ENCODE results near the gene COBL. TPM values are rescaled to one million over a fixed set of nuclear protein-coding genes. Genes with fewer than 3 reads are reported as not detected.

Gene COBL
- total RNA-seq, 1 donor from 2014 or later: 9.2 TPM

GRCh38 chr7:51276091-51276605 is 40.5 kb downstream of the COBL start:
- DNase-seq (ENCODE audit: low spot score): no peak

DNA sequence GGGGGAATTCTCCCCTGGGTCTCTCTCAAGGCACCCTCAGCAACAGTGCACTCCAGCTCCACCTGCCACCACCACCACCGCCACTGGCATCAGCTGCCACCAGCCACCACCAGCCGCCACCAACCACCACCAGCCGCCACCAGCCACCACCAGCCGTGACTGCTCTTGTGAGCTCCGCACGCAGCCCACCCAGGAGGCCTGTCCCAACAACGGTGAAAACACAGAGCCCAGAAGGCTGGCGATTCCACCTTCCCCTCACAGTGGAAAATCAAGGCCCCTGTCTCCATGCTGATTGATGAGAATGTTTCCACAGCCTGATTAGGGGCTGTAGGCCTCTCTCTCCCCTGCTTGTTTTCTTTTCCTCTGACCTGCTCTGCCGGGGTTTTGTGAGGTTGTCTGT is 41.1 kb downstream of the COBL start:
- no peak for DNase-seq (ENCODE audit: low spot score)

DNA sequence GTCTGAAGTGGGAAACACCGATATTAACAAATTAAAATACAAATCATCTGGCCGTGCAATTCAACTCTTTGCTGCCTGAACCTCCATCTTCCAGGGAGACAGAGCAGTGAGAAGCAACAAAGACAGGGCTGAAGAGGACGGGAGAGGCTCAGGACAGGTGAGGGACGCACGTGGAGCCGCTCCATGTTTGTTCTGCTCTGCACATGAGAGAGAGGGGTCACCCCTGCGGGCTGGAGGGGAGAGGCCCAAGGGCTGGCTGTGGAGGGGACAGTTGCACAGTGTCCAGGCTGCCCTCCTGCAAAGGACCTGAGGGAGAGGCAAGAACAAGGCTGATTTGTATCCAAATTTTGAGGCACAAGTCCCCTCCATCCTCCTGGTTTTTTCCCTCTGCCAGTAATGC is 41.7 kb downstream of the COBL start:
- DNase-seq (ENCODE audit: low spot score): no peak

DNA sequence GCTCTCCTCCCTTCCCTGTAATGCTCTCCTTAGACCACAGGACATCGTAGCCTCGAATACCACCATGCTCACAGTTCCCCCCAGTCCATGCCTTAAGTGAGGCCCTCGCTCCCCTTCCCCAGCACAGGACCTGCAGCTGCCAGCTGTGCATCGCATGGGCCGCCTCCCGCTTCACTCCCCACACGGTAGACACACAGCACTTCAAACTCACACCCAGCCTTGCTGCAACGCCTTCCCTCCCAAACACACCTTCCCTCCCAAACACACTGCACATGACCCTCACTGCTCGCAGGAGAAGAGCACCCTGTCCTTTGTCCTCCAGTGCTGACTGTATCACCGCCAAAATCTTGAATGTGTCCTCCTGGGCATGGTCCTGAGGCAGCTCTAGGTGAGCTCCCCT is 42.6 kb downstream of the COBL start:
- DNase-seq (ENCODE audit: low spot score): no peak

DNA sequence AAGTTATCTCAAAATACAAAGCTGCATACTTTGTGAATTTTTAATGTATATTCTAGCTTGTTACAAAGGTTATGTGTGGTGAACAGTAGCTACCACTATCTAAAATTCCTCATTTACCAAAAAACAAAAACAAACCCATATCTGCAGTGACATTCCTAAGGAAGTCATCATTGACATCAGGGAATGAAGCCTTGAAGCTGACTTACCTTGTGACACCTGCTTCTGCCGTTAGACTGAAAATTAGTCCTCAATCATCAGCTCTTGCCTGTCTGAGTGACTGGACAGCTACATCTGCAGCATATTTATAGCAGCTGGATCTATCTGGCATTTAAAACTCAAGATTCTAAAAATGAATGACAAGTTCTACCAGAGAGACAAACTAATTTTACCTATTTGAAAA is 43.2 kb downstream of the COBL start:
- DNase-seq (ENCODE audit: low spot score): no peak

DNA sequence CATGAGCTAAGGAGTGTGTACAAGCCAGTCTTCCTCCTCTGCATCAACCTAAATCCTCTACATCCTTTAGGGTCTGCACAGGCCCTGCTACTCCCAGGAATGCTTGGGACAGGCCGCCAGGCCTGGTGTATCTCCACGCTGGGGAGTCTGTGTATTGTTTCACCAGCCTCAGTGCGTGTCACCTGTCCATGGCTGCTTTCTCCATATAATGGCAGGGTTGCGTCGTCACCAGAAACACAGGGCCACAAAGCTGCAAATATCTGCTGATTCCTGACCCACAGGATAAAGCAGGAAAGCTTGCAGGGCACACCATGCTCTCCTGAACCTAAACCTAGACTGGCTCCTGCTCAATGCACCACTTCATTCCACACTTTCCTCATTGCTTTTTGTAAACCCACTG is 45.6 kb downstream of the COBL start:
- no peak for DNase-seq (ENCODE audit: low spot score)

DNA sequence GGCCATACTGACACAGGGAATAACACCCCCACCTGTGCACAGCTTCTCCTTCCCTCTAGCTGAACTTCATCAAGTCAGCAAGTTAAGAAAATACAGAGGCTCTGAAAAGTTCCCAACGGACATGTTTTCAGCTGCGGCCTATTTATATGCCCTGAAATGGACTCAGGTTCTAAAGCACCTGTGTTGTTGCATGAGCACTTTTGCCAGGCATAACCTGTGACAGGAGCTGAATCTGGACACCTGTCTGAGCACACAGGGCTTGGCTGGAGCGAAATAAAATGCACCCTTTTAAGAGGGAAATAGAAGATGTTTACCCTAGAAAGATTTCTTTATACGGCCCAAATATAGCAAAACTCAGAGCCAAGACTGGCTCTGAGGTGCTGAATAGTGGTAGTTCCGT is 46.7 kb downstream of the COBL start:
- no peak for DNase-seq (ENCODE audit: low spot score)

- DNase-seq (ENCODE audit: low spot score): no peak
Observed at GRCh38 chr7:51269321-51269720, 47.3 kb downstream of the COBL start.

- no peak for DNase-seq (ENCODE audit: low spot score)
Observed at GRCh38 chr7:51268859-51269258, 47.8 kb downstream of the COBL start.

GRCh38 chr7:51267169-51267568 is 49.4 kb downstream of the COBL start:
- no peak for DNase-seq (ENCODE audit: low spot score)

DNA sequence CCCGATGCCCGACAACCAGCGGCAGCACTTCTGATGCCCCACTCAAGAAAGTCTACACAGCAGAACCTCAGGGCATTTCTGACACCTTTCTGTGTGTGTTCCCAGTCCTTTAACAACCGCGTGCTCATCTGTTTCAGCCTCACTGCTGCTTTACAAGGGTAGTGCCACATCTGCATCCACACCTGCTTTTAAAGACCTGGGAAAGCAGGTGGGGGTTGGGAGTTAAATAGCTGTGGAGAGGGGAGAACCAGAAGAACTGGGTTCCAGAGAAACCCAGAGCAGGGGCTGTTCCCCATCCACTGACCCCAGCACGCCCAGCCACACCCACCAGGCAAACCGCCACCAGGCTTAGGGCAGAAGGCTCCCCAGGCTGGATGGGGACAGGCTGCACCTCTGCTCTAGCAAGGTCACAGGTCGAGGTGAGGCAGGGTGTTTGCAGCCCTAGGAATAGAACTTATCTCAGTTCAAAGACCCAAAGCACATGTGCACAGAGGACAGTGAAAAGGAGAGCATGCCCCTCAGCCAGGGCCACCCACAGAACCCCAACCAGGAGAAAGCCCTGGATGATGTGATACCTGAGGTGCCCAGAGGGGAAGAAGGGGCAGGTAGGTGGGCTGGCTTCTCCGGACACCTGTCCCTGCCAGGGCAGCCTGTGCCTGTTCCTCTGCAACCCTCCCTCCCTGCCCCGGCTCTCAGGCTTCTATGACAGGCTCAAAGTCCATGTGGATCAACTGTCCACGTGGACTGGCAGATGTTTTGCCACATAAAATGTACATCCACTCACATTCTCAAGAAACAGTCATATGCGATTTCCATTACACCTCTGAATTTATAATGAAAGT is 51.3 kb downstream of the COBL start:
- no peak for DNase-seq (ENCODE audit: low spot score)

DNA sequence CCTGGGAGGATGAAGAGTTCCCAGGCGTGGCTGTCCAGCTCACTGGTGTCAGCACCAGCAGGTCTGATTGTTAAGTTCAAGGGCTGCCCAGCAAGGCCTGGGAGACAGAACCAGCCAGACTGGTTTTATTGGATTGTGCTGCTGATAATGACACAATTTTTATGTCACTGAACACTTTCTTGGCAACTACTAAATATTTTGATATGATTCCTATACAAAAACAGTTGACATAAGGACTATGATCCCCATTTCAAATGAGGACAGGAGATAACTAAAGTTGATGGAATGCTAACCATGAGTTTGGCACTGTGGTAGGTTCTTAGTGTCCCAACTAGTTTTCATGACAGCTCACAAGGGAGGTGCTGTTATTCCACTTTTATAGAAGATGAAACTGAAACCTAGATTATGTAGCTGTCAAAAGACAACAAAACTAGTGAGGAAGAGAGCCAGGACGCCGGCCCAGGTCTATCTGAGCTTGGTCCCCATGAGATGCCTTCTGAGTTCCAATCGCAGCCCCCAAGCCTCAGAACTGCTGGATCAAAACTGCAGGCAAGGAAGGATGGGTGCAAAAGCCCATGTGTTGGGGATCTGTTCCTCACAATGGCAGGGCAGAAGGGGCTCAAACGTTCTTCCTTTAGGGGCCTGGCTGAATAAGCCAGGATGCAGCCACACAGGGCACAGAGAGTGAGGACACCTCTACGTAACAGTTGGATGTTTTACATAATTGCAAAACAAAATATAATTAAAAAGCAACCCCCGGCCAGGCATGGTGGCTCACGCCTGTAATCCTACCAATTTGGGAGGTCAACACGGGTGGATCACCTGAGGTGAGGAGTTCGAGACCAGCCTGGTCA is 52.8 kb downstream of the COBL start:
- DNase-seq (ENCODE audit: low spot score): no peak

DNA sequence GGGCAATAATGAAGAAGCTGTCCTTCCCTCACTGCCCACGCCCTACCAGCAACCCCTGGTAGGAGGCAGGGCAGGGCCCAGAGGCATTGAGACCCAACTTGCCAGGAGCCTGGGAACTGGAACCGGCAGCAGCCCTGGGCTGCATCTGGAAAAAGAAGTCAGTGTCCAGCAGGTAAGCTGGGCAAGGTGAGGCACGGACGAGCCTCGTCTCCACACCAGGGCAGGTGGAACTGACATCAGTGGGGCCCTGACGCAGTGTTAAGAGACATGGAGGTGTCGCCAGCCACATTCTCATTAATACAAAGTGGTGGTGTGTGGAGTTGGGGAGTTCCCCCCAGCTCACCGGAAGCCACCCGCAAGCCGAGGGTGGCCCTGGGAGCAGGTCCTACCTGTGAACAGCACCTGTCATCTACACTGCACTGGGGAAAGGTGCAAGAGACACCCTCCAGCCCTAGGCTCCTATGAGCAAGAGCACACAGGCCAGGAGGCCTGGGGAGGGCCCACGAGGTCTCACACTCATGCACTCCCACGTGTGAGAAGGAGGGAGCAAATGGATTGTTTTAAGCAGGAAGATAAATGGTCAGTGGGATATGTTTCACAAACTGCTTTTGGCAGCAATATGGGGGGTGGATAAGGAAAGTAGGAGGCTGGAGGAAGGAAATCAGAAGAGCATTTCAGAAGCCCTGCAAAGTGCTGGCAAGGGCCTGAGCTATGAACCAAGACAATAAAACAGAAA is 53.6 kb downstream of the COBL start:
- no peak for DNase-seq (ENCODE audit: low spot score)

GRCh38 chr7:51261950-51262795 is 54.4 kb downstream of the COBL start:
- no peak for DNase-seq (ENCODE audit: low spot score)

- no peak for DNase-seq (ENCODE audit: low spot score)
Observed at GRCh38 chr7:51261117-51261835, 55.3 kb downstream of the COBL start.

DNA sequence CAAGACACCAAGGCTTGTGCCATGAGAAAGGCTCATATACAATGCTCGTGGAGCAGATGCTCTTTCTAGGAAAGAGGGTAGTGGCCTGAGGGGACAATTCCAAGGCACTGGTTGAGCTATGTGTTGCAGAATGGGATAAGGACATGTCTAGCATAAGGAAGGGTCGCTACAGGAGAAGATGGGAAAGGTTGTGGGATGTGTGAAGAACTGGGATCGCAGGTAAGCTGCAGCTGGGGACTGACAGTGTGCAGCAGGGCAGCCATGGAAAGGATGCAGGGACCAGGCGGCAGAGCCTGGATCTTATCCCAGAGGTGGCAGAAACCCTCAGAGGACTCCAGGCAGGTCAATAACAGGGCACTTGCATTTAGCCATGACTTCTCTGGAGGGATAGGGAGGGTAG is 56.1 kb downstream of the COBL start:
- DNase-seq (ENCODE audit: low spot score): no peak

DNA sequence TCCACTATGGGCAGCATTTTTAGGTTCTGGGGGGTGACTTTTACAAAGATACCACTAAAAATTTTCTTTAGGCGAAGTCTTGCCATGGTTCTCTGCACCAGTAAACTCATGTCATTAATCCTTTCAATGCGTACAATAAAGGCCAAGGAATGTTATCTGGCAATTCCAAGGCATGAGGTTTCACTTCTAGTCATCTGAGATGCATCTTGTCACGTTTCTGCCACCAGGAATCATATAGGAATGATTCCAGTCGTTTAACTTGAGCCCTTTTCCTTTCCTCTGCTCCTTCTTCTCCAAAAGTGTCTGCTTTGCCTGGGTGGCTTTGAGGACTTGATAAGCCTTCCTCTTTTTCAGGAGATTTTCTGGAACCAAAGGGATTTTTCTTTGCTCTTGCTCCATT is 56.8 kb downstream of the COBL start:
- DNase-seq (ENCODE audit: low spot score): no peak

- no peak for DNase-seq (ENCODE audit: low spot score)
Observed at GRCh38 chr7:51256916-51257315, 59.7 kb downstream of the COBL start.

DNA sequence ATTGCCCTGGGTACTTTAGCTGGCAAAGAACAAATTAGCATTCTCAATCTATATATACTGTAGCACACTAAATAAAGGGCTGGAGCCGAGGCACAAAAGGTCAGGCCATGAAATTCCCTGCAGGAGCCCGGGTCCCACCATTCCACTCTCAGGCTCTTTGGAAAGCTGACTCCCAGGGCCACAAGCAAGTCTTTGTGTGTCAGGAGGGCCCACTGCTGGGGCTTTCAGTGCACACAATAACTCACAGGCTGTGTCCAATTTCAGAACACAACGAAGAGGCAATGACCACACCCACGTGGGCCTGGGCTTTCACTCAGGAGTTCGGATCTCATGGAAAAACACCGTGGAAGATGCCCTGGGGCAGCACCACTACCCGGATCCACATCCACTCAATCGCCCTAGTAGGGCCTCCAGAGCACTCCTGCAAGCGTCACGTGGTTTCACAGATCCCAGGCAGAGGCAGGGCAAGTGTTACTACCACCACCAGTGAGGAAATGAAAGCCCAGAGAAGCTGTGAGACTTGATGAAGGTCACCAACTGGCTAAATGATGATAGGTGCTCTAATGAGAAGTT is 60.3 kb downstream of the COBL start:
- no peak for DNase-seq (ENCODE audit: low spot score)

All from mesenteric fat pad (tissue), 1 donor.